Lung (tissue), 12 donors: ENCODE measurements around the gene PIGN. TPM values are rescaled to one million over a fixed set of nuclear protein-coding genes. Genes with fewer than 3 reads are reported as not detected.

ENCODE experiments used
- ATAC-seq: fragments of 200-7000 bp; cut with Tn5 transposase; one replicate; pipeline ENCODE4 v1.9.1; 2020; ENCODE audit warnings: moderate number of reproducible peaks; ENCODE audit not compliant: insufficient read depth, low FRiP score
- DNase-seq, 3 donors: peaks; one replicate each; pipeline ENCODE4 v3.0.0-alpha.2; 2013 to 2017
- H3K27ac ChIP-seq, 2 donors: one replicate each; pipeline ENCODE4 v1.5.1; 2013; ENCODE audit warnings: mild to moderate bottlenecking in 2 of 2, moderate library complexity in 2 of 2, control low read depth in 1 of 2, inconsistent platforms in 1 of 2, low read depth in 1 of 2, low read length in 1 of 2
- H3K27me3 ChIP-seq, 3 donors: one replicate each; pipeline ENCODE4 v1.5.1; 2013; ENCODE audit warnings: low read length in 2 of 3; ENCODE audit not compliant: control insufficient read depth in 3 of 3, insufficient read depth in 3 of 3
- H3K36me3 ChIP-seq, 4 donors: one replicate each; pipeline ENCODE4 v1.5.1; 2013; ENCODE audit warnings: low read length in 4 of 4, mild to moderate bottlenecking in 1 of 4, moderate library complexity in 1 of 4; ENCODE audit not compliant: control insufficient read depth in 4 of 4, insufficient read depth in 4 of 4
- H3K4me1 ChIP-seq, 5 donors: one replicate each; pipeline ENCODE4 v1.5.1; 2013; ENCODE audit warnings: low read length in 5 of 5, mild to moderate bottlenecking in 2 of 5, moderate library complexity in 1 of 5; ENCODE audit not compliant: control insufficient read depth in 5 of 5, insufficient read depth in 5 of 5
- H3K4me3 ChIP-seq: one replicate; pipeline ENCODE4 v1.5.1; 2013; ENCODE audit warnings: mild to moderate bottlenecking, control low read depth, moderate library complexity
- H3K9ac ChIP-seq, 2 donors: one replicate each; pipeline ENCODE4 v1.5.1; 2013; ENCODE audit warnings: low read length in 2 of 2, control low read depth in 1 of 2; ENCODE audit not compliant: insufficient read depth in 1 of 2
- H3K9me3 ChIP-seq, 4 donors: one replicate each; pipeline ENCODE4 v1.5.1; 2013; ENCODE audit warnings: low read length in 3 of 4, mild to moderate bottlenecking in 1 of 4, moderate library complexity in 1 of 4; ENCODE audit not compliant: control insufficient read depth in 4 of 4, insufficient read depth in 3 of 4
- WGBS, 2 donors: extraction: QIAGEN DNeasy Blood & Tissue Kit; methylation state at CpG; one replicate each; pipeline ENCODE4 v1.1.7; 2013; 5-methylcytosine and 5-hydroxymethylcytosine counted together
- polyA plus RNA-seq, 2 donors: library from polyadenylated mRNA; stranded (reverse); fragments of 200-250 nt; gene quantifications; one replicate each; pipeline ENCODE4 v1.2.1, GENCODE V29; 2013
- total RNA-seq, 2 donors: library from RNA; depleted of rRNA in 1 of 2; stranded (reverse); fragments of >200 nt in 1 of 2; gene quantifications; one replicate each; pipeline ENCODE4 v1.2.1, GENCODE V29; 2014 to 2021
- TF ChIP-seq, protein P1 (sequence below): IDR thresholded peaks from 2 replicates; pipeline ENCODE4 v1.5.1; 2012; ENCODE audit warnings: mild to moderate bottlenecking; ENCODE audit errors: control extremely low read depth, extremely low read depth
- donor health status: control.
- donor health status: control.
- donor health status: Bipolar disorder and iron deficiency.
- donor health status: healthy.
- donor health status: DM: yes; HTN: yes; CAD: no.

PIGN gene
- total and polyA plus RNA-seq, 4 donors, result 5.7 to 62.5 (median 16.3) TPM

DNA sequence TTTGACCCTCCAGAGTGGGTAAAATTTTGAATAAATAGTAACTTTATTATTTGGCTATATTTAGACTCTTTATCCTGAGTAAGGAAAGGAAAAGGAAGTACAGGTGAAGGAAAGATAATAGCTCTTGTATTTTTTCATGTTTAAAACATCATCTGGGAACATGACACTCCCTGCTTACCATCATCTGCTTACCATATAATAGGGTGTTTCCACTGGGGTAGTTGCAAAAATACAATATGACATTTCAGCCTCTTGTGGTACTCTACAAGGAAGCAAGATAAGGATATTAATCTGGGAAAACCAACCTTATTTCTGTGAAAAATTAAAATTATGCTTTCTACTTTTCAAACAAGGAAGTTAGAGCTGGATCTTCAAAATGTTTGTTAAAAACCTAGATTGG lies 10.1 kb upstream of the PIGN start:
- Histone ChIP-seq H3K4me3 (no peak overlapping the region), H3K9me3 (no peaks in the 10 kb centered on the region), H3K9ac (no peak overlapping the region), H3K27me3 (no peaks in the 10 kb centered on the region), H3K27ac (no peak overlapping the region), H3K4me1 (peaks cover 0 to 6% (median 0%) of the 10 kb centered on the region in 5 donors), H3K36me3 (no peaks in the 10 kb centered on the region)
- no peak for DNase-seq
- TF ChIP-seq, protein P1, sequence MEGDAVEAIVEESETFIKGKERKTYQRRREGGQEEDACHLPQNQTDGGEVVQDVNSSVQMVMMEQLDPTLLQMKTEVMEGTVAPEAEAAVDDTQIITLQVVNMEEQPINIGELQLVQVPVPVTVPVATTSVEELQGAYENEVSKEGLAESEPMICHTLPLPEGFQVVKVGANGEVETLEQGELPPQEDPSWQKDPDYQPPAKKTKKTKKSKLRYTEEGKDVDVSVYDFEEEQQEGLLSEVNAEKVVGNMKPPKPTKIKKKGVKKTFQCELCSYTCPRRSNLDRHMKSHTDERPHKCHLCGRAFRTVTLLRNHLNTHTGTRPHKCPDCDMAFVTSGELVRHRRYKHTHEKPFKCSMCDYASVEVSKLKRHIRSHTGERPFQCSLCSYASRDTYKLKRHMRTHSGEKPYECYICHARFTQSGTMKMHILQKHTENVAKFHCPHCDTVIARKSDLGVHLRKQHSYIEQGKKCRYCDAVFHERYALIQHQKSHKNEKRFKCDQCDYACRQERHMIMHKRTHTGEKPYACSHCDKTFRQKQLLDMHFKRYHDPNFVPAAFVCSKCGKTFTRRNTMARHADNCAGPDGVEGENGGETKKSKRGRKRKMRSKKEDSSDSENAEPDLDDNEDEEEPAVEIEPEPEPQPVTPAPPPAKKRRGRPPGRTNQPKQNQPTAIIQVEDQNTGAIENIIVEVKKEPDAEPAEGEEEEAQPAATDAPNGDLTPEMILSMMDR, result no peak
- ATAC-seq, result no peak

DNA sequence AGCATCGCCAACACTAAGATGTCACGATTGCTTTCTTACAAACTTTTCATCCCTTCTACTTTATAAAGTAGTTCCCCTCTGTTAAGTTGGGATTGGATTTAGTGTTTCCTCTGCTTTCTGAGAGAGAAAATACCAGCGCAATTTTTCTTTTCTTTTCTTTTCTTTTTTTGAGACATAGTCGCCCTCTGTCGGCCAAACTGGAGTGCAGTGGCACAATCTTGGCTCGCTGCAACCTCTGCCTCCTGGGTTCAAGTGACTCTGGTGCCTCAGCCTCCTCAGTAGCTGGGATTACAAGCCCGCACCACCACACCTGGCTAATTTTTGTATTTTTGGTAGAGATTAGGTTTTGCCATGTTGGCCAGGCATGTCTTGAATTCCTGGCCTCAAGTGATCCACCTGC lies 9.2 kb upstream of the PIGN start:
- TF ChIP-seq, protein P1, result no peak
- 97% methylated on average over 7 of the region's 7 CpGs for WGBS, 2 donors
- H3K27me3 ChIP-seq, result no peaks in the 10 kb centered on the region
- ATAC-seq (no peak), DNase-seq (no peak)
- peaks cover 0 to 6% (median 0%) of the 10 kb centered on the region in 5 donors for H3K4me1 ChIP-seq
- no peaks in the 10 kb centered on the region for H3K9me3 ChIP-seq
- H3K9ac ChIP-seq, result no peak overlapping the region
- no peak overlapping the region for H3K27ac ChIP-seq
- peaks cover 0 to 3% (median 0%) of the 10 kb centered on the region in 4 donors for H3K36me3 ChIP-seq
- no peak overlapping the region for H3K4me3 ChIP-seq

DNA sequence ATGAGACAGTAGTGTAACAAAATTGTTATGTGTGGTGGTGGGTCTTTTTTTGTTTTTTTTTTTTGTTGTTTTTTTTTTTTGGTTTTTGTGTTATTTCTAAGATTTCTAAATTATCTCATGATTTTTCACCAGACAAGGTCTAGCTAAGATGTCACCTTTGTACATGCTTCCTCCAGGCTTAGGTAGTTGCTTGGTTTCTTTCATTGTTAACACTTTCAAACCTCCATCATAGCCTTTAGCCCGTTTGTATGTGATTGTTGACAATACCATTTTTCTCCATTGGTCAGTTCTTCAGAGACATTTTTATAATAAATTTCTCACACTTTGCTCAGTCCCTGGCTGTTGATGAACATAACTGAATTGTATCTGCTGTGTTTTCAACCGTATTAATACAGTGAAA lies 2.4 kb upstream of the PIGN start:
- no peak for DNase-seq
- ATAC-seq, result no peak
- Histone ChIP-seq H3K4me1 (peaks cover 0 to 27% (median 5%) of the 10 kb centered on the region in 5 donors), H3K9me3 (no peaks in the 10 kb centered on the region), H3K9ac (peak overlapping the region in 1 of 2 donors; percentile 54), H3K27ac (no peak overlapping the region), H3K4me3 (no peak overlapping the region), H3K27me3 (no peaks in the 10 kb centered on the region), H3K36me3 (peaks cover 0 to 3% (median 0%) of the 10 kb centered on the region in 4 donors)
- TF ChIP-seq, protein P1, result no peak
- 36 to 49% methylated on average over 2 of the region's 2 CpGs for WGBS, 2 donors
